ENCODE results near the gene OSBP2.

OSBP2 gene

GRCh38 chr22:30860176-30861105, 165.8 kb downstream of the OSBP2 start:
- TF ChIP-seq BACH2 (CRISPR knock-in tag; IDR thresholded peaks at IDR 0.05; ENCODE audit: borderline replicate concordance) (no peak), TCF4 (CRISPR knock-in tag; IDR thresholded peaks at IDR 0.05; ENCODE audit: borderline replicate concordance) (no peak), ZFP3 (CRISPR knock-in tag; IDR thresholded peaks at IDR 0.05) (no peak), ZNF565 (CRISPR knock-in tag; conservative IDR thresholded peaks at IDR 0.05; ENCODE audit: low read depth) (no peak), RARB (CRISPR knock-in tag; IDR thresholded peaks at IDR 0.05) (no peak), ARNTL (CRISPR knock-in tag; IDR thresholded peaks at IDR 0.05; ENCODE audit: borderline replicate concordance, low read depth) (no peak), GLIS3 (CRISPR knock-in tag; IDR thresholded peaks at IDR 0.05) (no peak), ESRRG (CRISPR knock-in tag; IDR thresholded peaks at IDR 0.05) (no peak), OSR1 (CRISPR knock-in tag; IDR thresholded peaks at IDR 0.05) (no peak), PPARA (CRISPR knock-in tag; IDR thresholded peaks at IDR 0.05; ENCODE audit: borderline replicate concordance) (no peak), CSDC2 (CRISPR knock-in tag; IDR thresholded peaks at IDR 0.05) (no peak), ZFP30 (CRISPR knock-in tag; IDR thresholded peaks at IDR 0.05) (no peak), ISL1 (CRISPR knock-in tag; IDR thresholded peaks at IDR 0.05) (no peak), ZNF8 (CRISPR knock-in tag; IDR thresholded peaks at IDR 0.05) (no peak), ZNF70 (CRISPR knock-in tag; IDR thresholded peaks at IDR 0.05) (no peak), SNAI2 (CRISPR knock-in tag; IDR thresholded peaks at IDR 0.05) (no peak)
- TF ChIP-seq, protein P1, sequence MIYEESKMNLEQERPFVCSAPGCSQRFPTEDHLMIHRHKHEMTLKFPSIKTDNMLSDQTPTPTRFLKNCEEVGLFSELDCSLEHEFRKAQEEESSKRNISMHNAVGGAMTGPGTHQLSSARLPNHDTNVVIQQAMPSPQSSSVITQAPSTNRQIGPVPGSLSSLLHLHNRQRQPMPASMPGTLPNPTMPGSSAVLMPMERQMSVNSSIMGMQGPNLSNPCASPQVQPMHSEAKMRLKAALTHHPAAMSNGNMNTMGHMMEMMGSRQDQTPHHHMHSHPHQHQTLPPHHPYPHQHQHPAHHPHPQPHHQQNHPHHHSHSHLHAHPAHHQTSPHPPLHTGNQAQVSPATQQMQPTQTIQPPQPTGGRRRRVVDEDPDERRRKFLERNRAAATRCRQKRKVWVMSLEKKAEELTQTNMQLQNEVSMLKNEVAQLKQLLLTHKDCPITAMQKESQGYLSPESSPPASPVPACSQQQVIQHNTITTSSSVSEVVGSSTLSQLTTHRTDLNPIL (CRISPR knock-in tag; IDR thresholded peaks at IDR 0.05; ENCODE audit: low read depth): no peak
- TF ChIP-seq, protein P2, sequence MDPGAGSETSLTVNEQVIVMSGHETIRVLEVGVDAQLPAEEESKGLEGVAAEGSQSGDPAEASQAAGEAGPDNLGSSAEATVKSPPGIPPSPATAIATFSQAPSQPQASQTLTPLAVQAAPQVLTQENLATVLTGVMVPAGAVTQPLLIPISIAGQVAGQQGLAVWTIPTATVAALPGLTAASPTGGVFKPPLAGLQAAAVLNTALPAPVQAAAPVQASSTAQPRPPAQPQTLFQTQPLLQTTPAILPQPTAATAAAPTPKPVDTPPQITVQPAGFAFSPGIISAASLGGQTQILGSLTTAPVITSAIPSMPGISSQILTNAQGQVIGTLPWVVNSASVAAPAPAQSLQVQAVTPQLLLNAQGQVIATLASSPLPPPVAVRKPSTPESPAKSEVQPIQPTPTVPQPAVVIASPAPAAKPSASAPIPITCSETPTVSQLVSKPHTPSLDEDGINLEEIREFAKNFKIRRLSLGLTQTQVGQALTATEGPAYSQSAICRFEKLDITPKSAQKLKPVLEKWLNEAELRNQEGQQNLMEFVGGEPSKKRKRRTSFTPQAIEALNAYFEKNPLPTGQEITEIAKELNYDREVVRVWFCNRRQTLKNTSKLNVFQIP (CRISPR knock-in tag; IDR thresholded peaks at IDR 0.05; ENCODE audit: borderline replicate concordance, low read depth): no peak
- TF ChIP-seq, protein P3, sequence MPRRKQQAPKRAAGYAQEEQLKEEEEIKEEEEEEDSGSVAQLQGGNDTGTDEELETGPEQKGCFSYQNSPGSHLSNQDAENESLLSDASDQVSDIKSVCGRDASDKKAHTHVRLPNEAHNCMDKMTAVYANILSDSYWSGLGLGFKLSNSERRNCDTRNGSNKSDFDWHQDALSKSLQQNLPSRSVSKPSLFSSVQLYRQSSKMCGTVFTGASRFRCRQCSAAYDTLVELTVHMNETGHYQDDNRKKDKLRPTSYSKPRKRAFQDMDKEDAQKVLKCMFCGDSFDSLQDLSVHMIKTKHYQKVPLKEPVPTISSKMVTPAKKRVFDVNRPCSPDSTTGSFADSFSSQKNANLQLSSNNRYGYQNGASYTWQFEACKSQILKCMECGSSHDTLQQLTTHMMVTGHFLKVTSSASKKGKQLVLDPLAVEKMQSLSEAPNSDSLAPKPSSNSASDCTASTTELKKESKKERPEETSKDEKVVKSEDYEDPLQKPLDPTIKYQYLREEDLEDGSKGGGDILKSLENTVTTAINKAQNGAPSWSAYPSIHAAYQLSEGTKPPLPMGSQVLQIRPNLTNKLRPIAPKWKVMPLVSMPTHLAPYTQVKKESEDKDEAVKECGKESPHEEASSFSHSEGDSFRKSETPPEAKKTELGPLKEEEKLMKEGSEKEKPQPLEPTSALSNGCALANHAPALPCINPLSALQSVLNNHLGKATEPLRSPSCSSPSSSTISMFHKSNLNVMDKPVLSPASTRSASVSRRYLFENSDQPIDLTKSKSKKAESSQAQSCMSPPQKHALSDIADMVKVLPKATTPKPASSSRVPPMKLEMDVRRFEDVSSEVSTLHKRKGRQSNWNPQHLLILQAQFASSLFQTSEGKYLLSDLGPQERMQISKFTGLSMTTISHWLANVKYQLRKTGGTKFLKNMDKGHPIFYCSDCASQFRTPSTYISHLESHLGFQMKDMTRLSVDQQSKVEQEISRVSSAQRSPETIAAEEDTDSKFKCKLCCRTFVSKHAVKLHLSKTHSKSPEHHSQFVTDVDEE (CRISPR knock-in tag; IDR thresholded peaks at IDR 0.05): no peak
- TF ChIP-seq, protein P4, sequence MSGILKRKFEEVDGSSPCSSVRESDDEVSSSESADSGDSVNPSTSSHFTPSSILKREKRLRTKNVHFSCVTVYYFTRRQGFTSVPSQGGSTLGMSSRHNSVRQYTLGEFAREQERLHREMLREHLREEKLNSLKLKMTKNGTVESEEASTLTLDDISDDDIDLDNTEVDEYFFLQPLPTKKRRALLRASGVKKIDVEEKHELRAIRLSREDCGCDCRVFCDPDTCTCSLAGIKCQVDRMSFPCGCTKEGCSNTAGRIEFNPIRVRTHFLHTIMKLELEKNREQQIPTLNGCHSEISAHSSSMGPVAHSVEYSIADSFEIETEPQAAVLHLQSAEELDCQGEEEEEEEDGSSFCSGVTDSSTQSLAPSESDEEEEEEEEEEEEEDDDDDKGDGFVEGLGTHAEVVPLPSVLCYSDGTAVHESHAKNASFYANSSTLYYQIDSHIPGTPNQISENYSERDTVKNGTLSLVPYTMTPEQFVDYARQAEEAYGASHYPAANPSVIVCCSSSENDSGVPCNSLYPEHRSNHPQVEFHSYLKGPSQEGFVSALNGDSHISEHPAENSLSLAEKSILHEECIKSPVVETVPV (CRISPR knock-in tag; IDR thresholded peaks at IDR 0.05): no peak
- no peak for ATAC-seq

- ATAC-seq: no peak
- TF ChIP-seq ZNF8 (CRISPR knock-in tag; IDR thresholded peaks at IDR 0.05): no peak
- no peak for TF ChIP-seq PPARA (CRISPR knock-in tag; IDR thresholded peaks at IDR 0.05; ENCODE audit: borderline replicate concordance)
- no peak for TF ChIP-seq ZC3H10 (CRISPR knock-in tag; IDR thresholded peaks at IDR 0.05)
- TF ChIP-seq OSR1 (CRISPR knock-in tag; IDR thresholded peaks at IDR 0.05): no peak
- TF ChIP-seq, protein P2 (CRISPR knock-in tag; IDR thresholded peaks at IDR 0.05; ENCODE audit: borderline replicate concordance, low read depth): no peak
- TF ChIP-seq CSDC2 (CRISPR knock-in tag; IDR thresholded peaks at IDR 0.05): no peak
- TF ChIP-seq ZFP30 (CRISPR knock-in tag; IDR thresholded peaks at IDR 0.05): no peak
- TF ChIP-seq BACH2 (CRISPR knock-in tag; IDR thresholded peaks at IDR 0.05; ENCODE audit: borderline replicate concordance): no peak
- TF ChIP-seq SNAI2 (CRISPR knock-in tag; IDR thresholded peaks at IDR 0.05): no peak
- no peak for TF ChIP-seq ISL1 (CRISPR knock-in tag; IDR thresholded peaks at IDR 0.05)
- TF ChIP-seq ZNF70 (CRISPR knock-in tag; IDR thresholded peaks at IDR 0.05): no peak
- TF ChIP-seq TOX (CRISPR knock-in tag; IDR thresholded peaks at IDR 0.05; ENCODE audit: borderline replicate concordance): no peak
These were observed 166.5 kb downstream of the OSBP2 start for GRCh38 chr22:30861131-30861530.

Measured in SK-N-SH treated with all-trans-retinoic acid at 6 μM for 48 hours (cell line).